GM18870 (cell line): Measurements from ENCODE around the gene HCAR3.
"Not testable (repeated sequence)": the region's sequence is repeated elsewhere in the genome, so short reads cannot be mapped to it uniquely, and the experiment has no call there.

ENCODE experiments used
- ATAC-seq: cut with Tn5 transposase; IDR thresholded peaks from one replicate; pipeline ENCODE4 v1.9.1; 2021; ENCODE audit warnings: moderate library complexity; ENCODE audit not compliant: unreplicated experiment

The HCAR3 gene

DNA sequence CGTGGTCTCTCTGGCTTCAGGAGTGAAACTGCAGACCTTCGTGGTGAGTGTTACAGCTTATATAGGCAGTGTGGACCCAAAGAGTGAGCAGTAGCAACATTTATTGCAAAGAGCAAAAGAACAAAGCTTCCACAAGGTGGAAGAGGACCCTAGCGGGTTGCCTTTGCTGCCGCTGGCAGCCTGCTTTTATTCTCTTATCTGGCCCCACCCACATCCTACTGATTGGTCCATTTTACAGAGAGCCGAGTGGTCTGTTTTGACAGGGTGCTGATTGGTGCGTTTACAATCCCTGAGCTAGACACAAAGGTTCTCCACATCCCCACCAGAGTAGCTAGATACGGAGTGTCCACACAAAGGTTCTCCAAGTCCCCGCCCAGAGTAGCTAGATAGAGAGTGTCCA, 40.6 kb downstream of the HCAR3 start:
- ATAC-seq, result not testable (repeated sequence)

- ATAC-seq, result no peak
Measured at GRCh38 chr12:122672515-122672914, 44.1 kb downstream of the HCAR3 start.

DNA sequence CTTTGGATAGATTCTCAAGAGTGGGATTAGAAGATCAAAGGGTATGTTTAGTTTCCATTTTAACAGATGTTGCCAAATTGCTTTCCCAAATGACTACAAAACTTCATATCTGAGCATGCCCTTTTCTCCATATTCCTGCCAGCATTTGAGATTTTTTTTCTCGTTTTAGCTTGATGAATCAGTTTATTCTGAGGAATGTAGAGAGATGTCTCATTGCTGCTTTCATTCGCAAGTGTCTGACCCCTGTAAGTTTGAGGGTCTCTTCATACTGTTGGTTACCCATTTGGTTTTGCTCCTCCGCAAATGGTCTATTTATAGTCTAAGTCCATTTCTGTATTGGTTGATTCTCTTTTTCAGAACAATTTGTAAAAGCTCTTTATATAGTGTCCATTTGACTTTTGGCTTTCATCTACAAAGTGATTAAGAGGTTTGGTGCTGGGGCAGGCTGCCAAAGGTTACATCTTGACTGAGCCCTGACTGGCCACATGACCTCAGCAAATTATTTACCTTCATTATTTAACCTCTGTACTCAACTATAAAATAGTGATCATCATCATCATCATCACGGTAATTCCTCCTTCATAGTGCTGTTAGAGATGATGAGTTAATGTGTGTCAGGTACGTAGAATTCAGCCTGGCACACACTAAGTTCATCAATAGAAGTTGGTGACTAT, 47.1 kb downstream of the HCAR3 start:
- ATAC-seq, result no peak

GRCh38 chr12:122668268-122668667, 48.3 kb downstream of the HCAR3 start:
- no peak for ATAC-seq

GRCh38 chr12:122665759-122666158, 50.9 kb downstream of the HCAR3 start:
- no peak for ATAC-seq

GRCh38 chr12:122665349-122665748, 51.3 kb downstream of the HCAR3 start:
- ATAC-seq, result no peak
